Muscle layer of duodenum (tissue), 2 donors: ENCODE data around the gene POLR2F.

Source experiments
- H3K27ac ChIP-seq: one replicate; pipeline ENCODE4 v1.7.0; 2013; ENCODE audit warnings: mild to moderate bottlenecking, low read length
- H3K27me3 ChIP-seq: one replicate; pipeline ENCODE4 v1.7.0; 2013; ENCODE audit warnings: low read depth, mild to moderate bottlenecking, control low read depth, low read length
- H3K36me3 ChIP-seq, 2 donors: one replicate each; pipeline ENCODE4 v1.7.0; 2013; ENCODE audit warnings: low read length in 2 of 2, control low read depth in 1 of 2, mild to moderate bottlenecking in 1 of 2; ENCODE audit not compliant: insufficient read depth in 2 of 2, control insufficient read depth in 1 of 2
- H3K4me1 ChIP-seq, 2 donors: one replicate each; pipeline ENCODE4 v1.7.0; 2013; ENCODE audit warnings: low read length in 2 of 2, mild to moderate bottlenecking in 2 of 2, control low read depth in 1 of 2, moderate library complexity in 1 of 2; ENCODE audit not compliant: insufficient read depth in 2 of 2, control insufficient read depth in 1 of 2
- H3K4me3 ChIP-seq, 2 donors: one replicate each; pipeline ENCODE4 v1.7.0; 2013; ENCODE audit warnings: low read length in 2 of 2, low read depth in 1 of 2, mild to moderate bottlenecking in 1 of 2
- H3K9me3 ChIP-seq, 2 donors: one replicate each; pipeline ENCODE4 v1.7.0; 2013; ENCODE audit warnings: low read length in 2 of 2, control low read depth in 1 of 2, mild to moderate bottlenecking in 1 of 2; ENCODE audit not compliant: control insufficient read depth in 1 of 2
- donor health status: healthy.

POLR2F gene

GRCh38 chr22:37996515-37997246 lies 43.2 kb downstream of the POLR2F start:
- no peak overlapping the region for H3K4me3 ChIP-seq
- H3K9me3 ChIP-seq = no peaks in the 10 kb centered on the region
- no peak overlapping the region for H3K27ac ChIP-seq
- H3K27me3 ChIP-seq = no peaks in the 10 kb centered on the region
- no peaks in the 10 kb centered on the region for H3K4me1 ChIP-seq
- H3K36me3 ChIP-seq = no peaks in the 10 kb centered on the region

- Histone ChIP-seq H3K36me3 (no peaks in the 10 kb centered on the region), H3K4me1 (no peaks in the 10 kb centered on the region), H3K27ac (no peak overlapping the region), H3K9me3 (no peaks in the 10 kb centered on the region), H3K4me3 (no peak overlapping the region), H3K27me3 (no peaks in the 10 kb centered on the region)
These were observed 45.0 kb downstream of the POLR2F start for GRCh38 chr22:37998543-37998942.

- no peak overlapping the region for H3K4me3 ChIP-seq
- H3K9me3 ChIP-seq = no peaks in the 10 kb centered on the region
- no peaks in the 10 kb centered on the region for H3K27me3 ChIP-seq
- no peaks in the 10 kb centered on the region for H3K36me3 ChIP-seq
- no peaks in the 10 kb centered on the region for H3K4me1 ChIP-seq
- no peak overlapping the region for H3K27ac ChIP-seq
These were observed 45.7 kb downstream of the POLR2F start for GRCh38 chr22:37999236-37999635.

GRCh38 chr22:37999640-38000272 lies 46.3 kb downstream of the POLR2F start:
- H3K27me3 ChIP-seq = no peaks in the 10 kb centered on the region
- no peak overlapping the region for H3K27ac ChIP-seq
- no peaks in the 10 kb centered on the region for H3K4me1 ChIP-seq
- H3K36me3 ChIP-seq = no peaks in the 10 kb centered on the region
- H3K4me3 ChIP-seq = no peak overlapping the region
- H3K9me3 ChIP-seq = no peaks in the 10 kb centered on the region

- Histone ChIP-seq H3K4me1 (no peaks in the 10 kb centered on the region), H3K27ac (no peak overlapping the region), H3K4me3 (no peak overlapping the region), H3K27me3 (no peaks in the 10 kb centered on the region), H3K9me3 (no peaks in the 10 kb centered on the region), H3K36me3 (no peaks in the 10 kb centered on the region)
These were observed 52.4 kb downstream of the POLR2F start for GRCh38 chr22:38005943-38006342.

GRCh38 chr22:38006906-38007305 lies 53.4 kb downstream of the POLR2F start:
- Histone ChIP-seq H3K36me3 (no peaks in the 10 kb centered on the region), H3K9me3 (no peaks in the 10 kb centered on the region), H3K4me1 (no peaks in the 10 kb centered on the region), H3K27me3 (no peaks in the 10 kb centered on the region), H3K4me3 (no peak overlapping the region), H3K27ac (no peak overlapping the region)

GRCh38 chr22:38007330-38007902 lies 53.9 kb downstream of the POLR2F start:
- H3K9me3 ChIP-seq = no peaks in the 10 kb centered on the region
- H3K4me3 ChIP-seq = no peak overlapping the region
- H3K4me1 ChIP-seq = no peaks in the 10 kb centered on the region
- no peaks in the 10 kb centered on the region for H3K36me3 ChIP-seq
- no peaks in the 10 kb centered on the region for H3K27me3 ChIP-seq
- H3K27ac ChIP-seq = no peak overlapping the region

GRCh38 chr22:38009000-38009806 lies 55.7 kb downstream of the POLR2F start:
- Histone ChIP-seq H3K4me1 (no peaks in the 10 kb centered on the region), H3K4me3 (no peak overlapping the region), H3K27me3 (no peaks in the 10 kb centered on the region), H3K36me3 (no peaks in the 10 kb centered on the region), H3K9me3 (no peaks in the 10 kb centered on the region), H3K27ac (no peak overlapping the region)

GRCh38 chr22:38012604-38013072 lies 59.1 kb downstream of the POLR2F start:
- Histone ChIP-seq H3K27me3 (no peaks in the 10 kb centered on the region), H3K36me3 (no peaks in the 10 kb centered on the region), H3K9me3 (no peaks in the 10 kb centered on the region), H3K4me1 (peaks cover 4 to 18% of the 10 kb centered on the region in 2 donors), H3K27ac (no peak overlapping the region), H3K4me3 (no peak overlapping the region)

GRCh38 chr22:38014083-38014482 lies 60.6 kb downstream of the POLR2F start:
- Histone ChIP-seq H3K27ac (no peak overlapping the region), H3K4me3 (no peak overlapping the region), H3K9me3 (no peaks in the 10 kb centered on the region), H3K27me3 (no peaks in the 10 kb centered on the region), H3K36me3 (no peaks in the 10 kb centered on the region), H3K4me1 (peaks cover 7 to 19% of the 10 kb centered on the region in 2 donors)
